PC-9 (cell line): ENCODE results near the gene ATP10A. TPM values are rescaled to one million over a fixed set of nuclear protein-coding genes. Genes with fewer than 3 reads are reported as not detected.

Experiments
- BruUV-seq: library from RNA; stranded (reverse); fragments of 400-500 nt; replicated peaks from 2 replicates; lab custom pipeline; 2021; lab: Mats Ljungman, UMichigan
- CTCF ChIA-PET: fragments of 300-600 bp; sonication (Branson Sonifier 250); formaldehyde crosslinking; loops from one replicate; lab custom pipeline; 2022; ENCODE audit warnings: antibody characterized with exemption; lab: Charles Lee
- POLR2A ChIA-PET: fragments of 300-600 bp; sonication (Branson Sonifier 250); formaldehyde crosslinking; loops from one replicate; lab custom pipeline; 2022; ENCODE audit warnings: antibody characterized with exemption; ENCODE audit not compliant: unreplicated experiment; lab: Charles Lee
- DNase-seq, 2 experiments: peaks; one replicate each; pipeline versions ENCODE4 v3.0.0 to v3.0.0-alpha.2; 2015 to 2022; ENCODE audit warnings: mixed read lengths in 1 of 2
- H2AFZ ChIP-seq: fragments of 200-600 bp; sonication (generic); 2 replicates; pipeline ENCODE4 v1.8.1; 2017; ENCODE audit warnings: antibody characterized with exemption
- H3F3A ChIP-seq: fragments of 200-600 bp; sonication (generic); 2 replicates; pipeline ENCODE4 v1.8.1; 2017; ENCODE audit warnings: antibody characterized with exemption, mild to moderate bottlenecking, low read depth; ENCODE audit not compliant: insufficient read depth
- H3K27ac ChIP-seq: fragments of 200-600 bp; sonication (generic); 2 replicates; pipeline ENCODE4 v1.6.1; 2016; ENCODE audit warnings: mixed run types
- H3K27me3 ChIP-seq: fragments of 200-600 bp; sonication (generic); 2 replicates; pipeline ENCODE4 v1.6.1; 2016; ENCODE audit warnings: low read depth, mixed run types; ENCODE audit not compliant: insufficient read depth
- H3K36me3 ChIP-seq: fragments of 200-600 bp; sonication (generic); 2 replicates; pipeline ENCODE4 v1.6.1; 2016; ENCODE audit warnings: low read depth, mixed run types
- H3K4me1 ChIP-seq: fragments of 200-600 bp; sonication (generic); replicated peaks from 2 replicates; pipeline ENCODE4 v1.6.1; 2016; ENCODE audit warnings: mixed run types; ENCODE audit not compliant: insufficient read depth
- H3K4me2 ChIP-seq: fragments of 200-600 bp; sonication (generic); 2 replicates; pipeline ENCODE4 v1.6.1; 2017; ENCODE audit warnings: mixed run types
- H3K4me3 ChIP-seq: fragments of 200-600 bp; sonication (generic); 2 replicates; pipeline ENCODE4 v1.6.1; 2016; ENCODE audit warnings: mixed run types
- H3K79me2 ChIP-seq: fragments of 200-600 bp; sonication (generic); 2 replicates; pipeline ENCODE4 v1.6.1; 2017; ENCODE audit warnings: low read depth, mixed run types
- H3K9me2 ChIP-seq: fragments of 200-600 bp; sonication (generic); 2 replicates; pipeline ENCODE4 v1.8.1; 2017; ENCODE audit warnings: mild to moderate bottlenecking; ENCODE audit not compliant: insufficient read depth
- H3K9me3 ChIP-seq: fragments of 200-600 bp; sonication (generic); 2 replicates; pipeline ENCODE4 v1.8.1; 2016; ENCODE audit warnings: low read depth; ENCODE audit not compliant: insufficient read depth
- H4K20me1 ChIP-seq: fragments of 200-600 bp; sonication (generic); 2 replicates; pipeline ENCODE4 v1.8.1; 2017; ENCODE audit not compliant: insufficient read depth
- EZH2 ChIP-seq: fragments of 200-600 bp; sonication (generic); IDR thresholded peaks from 2 replicates; pipeline ENCODE4 v1.8.0; 2017; ENCODE audit warnings: antibody characterized with exemption, low read depth
- intact Hi-C: fragments of 100-400 bp; cut with micrococcal nuclease; formaldehyde crosslinking; loops from one replicate; pipeline ENCODE4 v1.10.0; 2022; ENCODE audit not compliant: unreplicated experiment
- total RNA-seq: library from RNA; stranded (reverse); gene quantifications from 2 replicates; pipeline ENCODE4 v1.2.3, GENCODE V29; 2021
- TF ChIP-seq, protein P1 (sequence below): fragments of 200-600 bp; sonication (generic); conservative IDR thresholded peaks from 2 replicates; pipeline ENCODE4 v1.6.1; 2017; ENCODE audit warnings: mixed run types, antibody characterized with exemption, mild to moderate bottlenecking, moderate library complexity

ATP10A gene
- total RNA-seq, 1 experiment from 2014 or later: not detected

DNA sequence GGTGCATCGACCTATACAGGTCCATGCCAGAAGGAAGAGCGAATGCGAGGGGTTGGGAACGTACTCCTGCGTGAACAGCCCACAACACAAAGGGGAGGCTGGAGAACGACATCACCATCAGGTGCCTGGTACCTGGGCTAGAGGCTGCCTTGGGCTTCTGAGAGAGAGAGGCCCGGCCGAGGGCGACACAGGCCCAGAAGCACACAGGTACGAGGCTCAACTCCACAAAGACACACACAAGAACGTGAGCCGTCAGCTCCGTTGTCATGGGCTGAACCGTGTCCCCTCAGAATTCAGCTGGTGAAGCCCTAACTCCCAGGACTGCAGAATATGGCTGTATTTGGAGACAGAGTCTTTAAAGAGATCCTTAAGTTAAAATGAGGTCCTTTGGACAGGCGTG, 134.3 kb downstream of the ATP10A start:
- Histone ChIP-seq H3K9me2 (no peaks in the 10 kb centered on the region), H3K79me2 (no peaks in the 10 kb centered on the region), H3K27me3 (peaks cover 30% of the 10 kb centered on the region), H2AFZ (no peak overlapping the region), H3F3A (no peaks in the 10 kb centered on the region), H4K20me1 (no peaks in the 10 kb centered on the region), H3K36me3 (no peaks in the 10 kb centered on the region), H3K4me1 (no peaks in the 10 kb centered on the region), H3K4me2 (no peak overlapping the region), H3K4me3 (no peak overlapping the region), H3K9me3 (no peaks in the 10 kb centered on the region), H3K27ac (no peak overlapping the region)
- ChIA-PET CTCF (no interaction called here), POLR2A (no interaction called here)
- DNase-seq: no peak
- BruUV-seq: no TSS peak
- TF ChIP-seq EZH2: no peak
- TF ChIP-seq, protein P1, sequence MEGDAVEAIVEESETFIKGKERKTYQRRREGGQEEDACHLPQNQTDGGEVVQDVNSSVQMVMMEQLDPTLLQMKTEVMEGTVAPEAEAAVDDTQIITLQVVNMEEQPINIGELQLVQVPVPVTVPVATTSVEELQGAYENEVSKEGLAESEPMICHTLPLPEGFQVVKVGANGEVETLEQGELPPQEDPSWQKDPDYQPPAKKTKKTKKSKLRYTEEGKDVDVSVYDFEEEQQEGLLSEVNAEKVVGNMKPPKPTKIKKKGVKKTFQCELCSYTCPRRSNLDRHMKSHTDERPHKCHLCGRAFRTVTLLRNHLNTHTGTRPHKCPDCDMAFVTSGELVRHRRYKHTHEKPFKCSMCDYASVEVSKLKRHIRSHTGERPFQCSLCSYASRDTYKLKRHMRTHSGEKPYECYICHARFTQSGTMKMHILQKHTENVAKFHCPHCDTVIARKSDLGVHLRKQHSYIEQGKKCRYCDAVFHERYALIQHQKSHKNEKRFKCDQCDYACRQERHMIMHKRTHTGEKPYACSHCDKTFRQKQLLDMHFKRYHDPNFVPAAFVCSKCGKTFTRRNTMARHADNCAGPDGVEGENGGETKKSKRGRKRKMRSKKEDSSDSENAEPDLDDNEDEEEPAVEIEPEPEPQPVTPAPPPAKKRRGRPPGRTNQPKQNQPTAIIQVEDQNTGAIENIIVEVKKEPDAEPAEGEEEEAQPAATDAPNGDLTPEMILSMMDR: no peak
- intact Hi-C loops: no loop called here

DNA sequence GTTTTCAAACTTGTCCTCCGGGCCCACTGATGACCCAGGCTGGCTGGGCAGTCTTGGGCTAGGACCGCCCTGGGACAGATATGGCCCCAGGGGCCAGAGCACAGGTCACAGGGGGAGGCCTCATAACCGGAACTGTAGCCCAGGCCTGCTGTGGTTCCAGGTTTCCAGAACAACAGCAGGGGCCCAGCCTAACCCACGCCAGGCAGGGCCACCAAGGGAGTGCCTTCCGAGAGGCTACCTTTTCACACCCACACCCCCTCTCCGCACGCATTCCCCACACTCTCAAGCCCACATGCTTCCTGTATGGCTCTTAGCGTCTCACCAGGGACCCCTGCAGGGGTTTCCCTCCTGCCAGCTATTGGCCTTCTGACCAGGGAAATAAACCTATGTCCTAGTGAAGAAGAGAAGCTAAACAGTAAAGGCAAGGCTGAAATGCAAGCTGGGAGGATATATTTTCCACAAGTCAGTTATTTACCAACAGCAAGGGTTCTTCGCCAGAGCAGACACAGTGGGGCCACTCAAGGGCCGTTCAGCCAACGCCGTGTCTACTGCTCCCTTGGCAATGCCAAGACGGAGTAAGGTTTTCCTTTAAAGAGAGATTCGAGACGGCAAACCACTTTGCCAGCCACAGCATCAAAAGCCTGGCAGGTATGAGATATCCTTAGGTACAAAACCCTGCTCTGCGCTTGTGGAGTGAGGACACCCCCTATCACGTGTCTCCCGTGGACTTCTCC, 135.1 kb downstream of the ATP10A start:
- Histone ChIP-seq H3K9me2 (no peaks in the 10 kb centered on the region), H3K27me3 (peaks cover 33% of the 10 kb centered on the region), H3F3A (no peaks in the 10 kb centered on the region), H4K20me1 (no peaks in the 10 kb centered on the region), H3K9me3 (no peaks in the 10 kb centered on the region), H3K79me2 (no peaks in the 10 kb centered on the region), H2AFZ (no peak overlapping the region), H3K36me3 (no peaks in the 10 kb centered on the region), H3K4me1 (no peaks in the 10 kb centered on the region), H3K4me3 (no peak overlapping the region), H3K4me2 (no peak overlapping the region), H3K27ac (no peak overlapping the region)
- ChIA-PET CTCF (no interaction called here), POLR2A (interaction anchor here (0.6 kb wide), 1 partner anchor 117 kb away, joined by 11 read pairs; no protein-coding TSS in a partner anchor)
- intact Hi-C loops: no loop called here
- no TSS peak for BruUV-seq
- TF ChIP-seq, protein P1: no peak
- no peak for TF ChIP-seq EZH2
- DNase-seq: no peak

DNA sequence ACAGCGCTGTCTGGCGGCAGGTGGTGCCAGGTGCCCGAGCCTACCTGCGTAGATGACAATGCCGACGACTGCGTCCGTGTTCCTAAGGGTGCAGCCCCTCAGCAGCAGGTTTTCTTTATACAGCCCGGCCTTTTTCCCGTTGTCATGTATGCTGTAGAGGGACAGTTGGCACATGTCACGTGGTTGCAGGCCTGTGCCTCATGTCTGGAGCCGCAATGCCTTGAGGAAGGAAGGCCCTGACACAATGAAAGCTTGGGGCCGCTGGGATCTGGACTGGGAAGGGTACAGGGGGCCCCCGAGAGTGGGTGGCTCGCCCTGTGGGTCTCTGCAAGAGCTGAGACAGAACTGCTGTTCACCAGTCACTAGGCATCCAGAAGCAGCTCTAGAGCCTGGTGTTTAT, 136.0 kb downstream of the ATP10A start:
- no TSS peak for BruUV-seq
- H3K9me3 ChIP-seq: no peaks in the 10 kb centered on the region
- H3K9me2 ChIP-seq: no peaks in the 10 kb centered on the region
- H3K4me1 ChIP-seq: no peaks in the 10 kb centered on the region
- DNase-seq: no peak
- peaks cover 34% of the 10 kb centered on the region for H3K27me3 ChIP-seq
- TF ChIP-seq EZH2: no peak
- TF ChIP-seq, protein P1: no peak
- POLR2A ChIA-PET: interaction anchor here (0.6 kb wide), 1 partner anchor 116 kb away, joined by 11 read pairs; no protein-coding TSS in a partner anchor
- H2AFZ ChIP-seq: no peak overlapping the region
- H3K4me2 ChIP-seq: no peak overlapping the region
- CTCF ChIA-PET: no interaction called here
- no peaks in the 10 kb centered on the region for H3K36me3 ChIP-seq
- no peaks in the 10 kb centered on the region for H4K20me1 ChIP-seq
- no peaks in the 10 kb centered on the region for H3F3A ChIP-seq
- no peaks in the 10 kb centered on the region for H3K79me2 ChIP-seq
- H3K27ac ChIP-seq: no peak overlapping the region
- intact Hi-C loops: no loop called here
- H3K4me3 ChIP-seq: no peak overlapping the region
